Measurements from ENCODE around the gene SFI1. TPM values are rescaled to one million over a fixed set of nuclear protein-coding genes. Genes with fewer than 3 reads are reported as not detected.

The SFI1 gene
- total RNA-seq, 1 experiment from 2014 or later, result 59.2 TPM

DNA sequence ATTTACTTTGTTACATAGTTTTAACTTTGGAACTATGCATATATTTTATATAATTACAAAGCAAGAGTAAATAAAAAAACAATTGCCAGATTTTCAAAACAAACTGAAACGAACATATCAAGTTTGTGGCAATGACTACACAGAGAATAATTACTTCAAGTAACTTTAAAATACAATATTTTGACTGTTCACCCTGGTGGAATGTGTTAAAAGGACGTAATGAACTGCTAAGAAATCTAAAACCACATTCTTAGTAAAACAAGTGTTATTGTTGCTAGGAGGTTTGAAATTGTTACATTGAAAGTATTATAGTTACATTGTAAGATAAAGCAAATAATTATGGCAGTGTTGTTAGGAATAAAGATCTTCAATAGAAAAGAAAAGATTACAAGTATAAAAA, 71.4 kb downstream of the SFI1 start:
- intact Hi-C loops (cut with micrococcal nuclease; ENCODE audit: unreplicated experiment), result no loop called here
- TF ChIP-seq, protein P1, sequence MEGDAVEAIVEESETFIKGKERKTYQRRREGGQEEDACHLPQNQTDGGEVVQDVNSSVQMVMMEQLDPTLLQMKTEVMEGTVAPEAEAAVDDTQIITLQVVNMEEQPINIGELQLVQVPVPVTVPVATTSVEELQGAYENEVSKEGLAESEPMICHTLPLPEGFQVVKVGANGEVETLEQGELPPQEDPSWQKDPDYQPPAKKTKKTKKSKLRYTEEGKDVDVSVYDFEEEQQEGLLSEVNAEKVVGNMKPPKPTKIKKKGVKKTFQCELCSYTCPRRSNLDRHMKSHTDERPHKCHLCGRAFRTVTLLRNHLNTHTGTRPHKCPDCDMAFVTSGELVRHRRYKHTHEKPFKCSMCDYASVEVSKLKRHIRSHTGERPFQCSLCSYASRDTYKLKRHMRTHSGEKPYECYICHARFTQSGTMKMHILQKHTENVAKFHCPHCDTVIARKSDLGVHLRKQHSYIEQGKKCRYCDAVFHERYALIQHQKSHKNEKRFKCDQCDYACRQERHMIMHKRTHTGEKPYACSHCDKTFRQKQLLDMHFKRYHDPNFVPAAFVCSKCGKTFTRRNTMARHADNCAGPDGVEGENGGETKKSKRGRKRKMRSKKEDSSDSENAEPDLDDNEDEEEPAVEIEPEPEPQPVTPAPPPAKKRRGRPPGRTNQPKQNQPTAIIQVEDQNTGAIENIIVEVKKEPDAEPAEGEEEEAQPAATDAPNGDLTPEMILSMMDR (IDR thresholded peaks at IDR 0.05; ENCODE audit: unreplicated experiment), result no peak
- Mint-ChIP-seq H3K27me3 (ENCODE audit: unreplicated experiment) (no peaks in the 10 kb centered on the region), H3K9me3 (ENCODE audit: low read depth, unreplicated experiment) (no peaks in the 10 kb centered on the region), H3K36me3 (ENCODE audit: insufficient read depth, unreplicated experiment) (no peaks in the 10 kb centered on the region), H3K4me1 (ENCODE audit: low read depth, unreplicated experiment) (no peaks in the 10 kb centered on the region), H3K4me3 (ENCODE audit: low read depth, unreplicated experiment) (no peak overlapping the region), H3K27ac (ENCODE audit: unreplicated experiment) (no peak overlapping the region)
- no TSS peak for BruUV-seq (replicated peaks)
- DNase-seq, result no peak
- CTCF ChIA-PET, result interaction anchor here (0.6 kb wide), 1 partner anchor 16 kb away, joined by 8 read pairs; no protein-coding TSS in a partner anchor

- no peak overlapping the region for H3K27ac Mint-ChIP-seq (ENCODE audit: unreplicated experiment)
- DNase-seq, result no peak
These were observed 72.8 kb downstream of the SFI1 start for GRCh38 chr22:31569126-31569525.

GRCh38 chr22:31572939-31573338, 76.6 kb downstream of the SFI1 start:
- Mint-ChIP-seq H3K27ac (ENCODE audit: unreplicated experiment) (no peak overlapping the region), H3K9me3 (ENCODE audit: low read depth, unreplicated experiment) (no peaks in the 10 kb centered on the region), H3K36me3 (ENCODE audit: insufficient read depth, unreplicated experiment) (peaks cover 7% of the 10 kb centered on the region), H3K4me3 (ENCODE audit: low read depth, unreplicated experiment) (no peak overlapping the region), H3K27me3 (ENCODE audit: unreplicated experiment) (no peaks in the 10 kb centered on the region), H3K4me1 (ENCODE audit: low read depth, unreplicated experiment) (no peaks in the 10 kb centered on the region)
- no TSS peak for BruUV-seq (replicated peaks)
- CTCF ChIA-PET, result no interaction called here
- no peak for DNase-seq
- TF ChIP-seq, protein P1 (IDR thresholded peaks at IDR 0.05; ENCODE audit: unreplicated experiment), result no peak
- intact Hi-C loops (cut with micrococcal nuclease; ENCODE audit: unreplicated experiment), result no loop called here

More at GRCh38 chr22:31569126-31569525, 72.8 kb downstream of the SFI1 start:
- no TSS peak for BruUV-seq (replicated peaks)
- CTCF ChIA-PET, result no interaction called here
- no peaks in the 10 kb centered on the region for H3K9me3 Mint-ChIP-seq (ENCODE audit: low read depth, unreplicated experiment)
- TF ChIP-seq, protein P1 (IDR thresholded peaks at IDR 0.05; ENCODE audit: unreplicated experiment), result no peak
- intact Hi-C loops (cut with micrococcal nuclease; ENCODE audit: unreplicated experiment), result no loop called here
- H3K4me1 Mint-ChIP-seq (ENCODE audit: low read depth, unreplicated experiment), result no peaks in the 10 kb centered on the region
- H3K36me3 Mint-ChIP-seq (ENCODE audit: insufficient read depth, unreplicated experiment), result no peaks in the 10 kb centered on the region
- no peak overlapping the region for H3K4me3 Mint-ChIP-seq (ENCODE audit: low read depth, unreplicated experiment)
- no peaks in the 10 kb centered on the region for H3K27me3 Mint-ChIP-seq (ENCODE audit: unreplicated experiment)

DNA sequence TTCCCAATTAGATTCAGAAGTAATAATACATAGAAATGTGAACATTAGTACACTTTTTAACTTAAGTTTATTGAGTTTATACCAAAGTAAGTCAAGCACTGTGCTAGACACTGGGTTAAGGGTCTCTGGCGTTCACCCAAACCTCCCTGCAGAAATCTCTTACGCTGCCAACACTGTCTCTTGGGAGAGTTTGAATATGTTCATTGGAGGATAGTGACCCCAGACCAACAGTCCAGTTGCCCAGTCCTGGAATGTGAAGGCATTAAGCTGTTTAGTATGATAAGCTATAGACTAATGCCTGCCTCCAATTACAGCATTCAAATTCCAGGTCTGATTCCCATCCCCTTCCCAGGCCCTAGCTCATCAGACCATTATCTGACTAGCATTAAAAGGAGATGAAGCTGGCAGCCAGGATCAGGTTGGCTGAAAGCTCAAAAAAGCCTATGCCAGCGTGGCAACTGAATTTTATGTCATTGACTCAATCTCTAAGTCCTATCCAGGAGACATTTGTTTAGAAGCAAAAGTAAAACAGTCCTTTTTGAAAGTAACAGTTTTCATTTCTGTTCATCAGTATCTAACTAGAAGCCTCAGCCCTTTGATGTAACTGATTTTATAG, 77.8 kb downstream of the SFI1 start:
- no peaks in the 10 kb centered on the region for H3K4me1 Mint-ChIP-seq (ENCODE audit: low read depth, unreplicated experiment)
- no peaks in the 10 kb centered on the region for H3K27me3 Mint-ChIP-seq (ENCODE audit: unreplicated experiment)
- peaks cover 8% of the 10 kb centered on the region for H3K36me3 Mint-ChIP-seq (ENCODE audit: insufficient read depth, unreplicated experiment)
- TF ChIP-seq, protein P1 (IDR thresholded peaks at IDR 0.05; ENCODE audit: unreplicated experiment), result no peak
- BruUV-seq (replicated peaks), result no TSS peak
- no peak overlapping the region for H3K4me3 Mint-ChIP-seq (ENCODE audit: low read depth, unreplicated experiment)
- intact Hi-C loops (cut with micrococcal nuclease; ENCODE audit: unreplicated experiment), result no loop called here
- H3K27ac Mint-ChIP-seq (ENCODE audit: unreplicated experiment), result no peak overlapping the region
- H3K9me3 Mint-ChIP-seq (ENCODE audit: low read depth, unreplicated experiment), result no peaks in the 10 kb centered on the region
- no peak for DNase-seq
- CTCF ChIA-PET, result interaction anchor here (0.7 kb wide), 1 partner anchor 12 kb away, joined by 5 read pairs; no protein-coding TSS in a partner anchor

Measured in Calu3 (cell line).